GM21786 (cell line): ENCODE results near the gene TXNL1.

Source experiments
- ATAC-seq: cut with Tn5 transposase; IDR thresholded peaks from one replicate; pipeline ENCODE4 v1.9.1; 2021; ENCODE audit not compliant: unreplicated experiment

The TXNL1 gene

GRCh38 chr18:56645415-56646016 is 7.1 kb upstream of the TXNL1 start:
- no peak for ATAC-seq

GRCh38 chr18:56643381-56643780 is 5.0 kb upstream of the TXNL1 start:
- ATAC-seq, result no peak

- ATAC-seq, result no peak
Measured at GRCh38 chr18:56641714-56642337, 3.4 kb upstream of the TXNL1 start.

GRCh38 chr18:56639571-56639970 is 1.2 kb upstream of the TXNL1 start:
- ATAC-seq, result no peak

GRCh38 chr18:56639104-56639381 is 651 bp upstream of the TXNL1 start:
- ATAC-seq, result no peak

- ATAC-seq, result peak; percentile 13
Measured at GRCh38 chr18:56637711-56638231, 621 bp downstream of the TXNL1 start.

GRCh38 chr18:56637176-56637575 is 1.2 kb downstream of the TXNL1 start:
- ATAC-seq, result no peak

- ATAC-seq, result no peak
Measured at GRCh38 chr18:56635007-56635406, 3.4 kb downstream of the TXNL1 start.

GRCh38 chr18:56632070-56633022 is 6.0 kb downstream of the TXNL1 start:
- ATAC-seq, result no peak

- ATAC-seq, result no peak
Measured at GRCh38 chr18:56627991-56628390, 10.4 kb downstream of the TXNL1 start.

- no peak for ATAC-seq
Measured at GRCh38 chr18:56615738-56616520, 22.5 kb downstream of the TXNL1 start.

- no peak for ATAC-seq
Measured at GRCh38 chr18:56606618-56607017, 31.8 kb downstream of the TXNL1 start.

- no peak for ATAC-seq
Measured at GRCh38 chr18:56598422-56598821, 40.0 kb downstream of the TXNL1 start.

GRCh38 chr18:56593906-56594305 is 44.5 kb downstream of the TXNL1 start:
- no peak for ATAC-seq

- no peak for ATAC-seq
Measured at GRCh38 chr18:56580026-56580425, 58.4 kb downstream of the TXNL1 start.

- ATAC-seq, result no peak
Measured at GRCh38 chr18:56579451-56579850, 58.9 kb downstream of the TXNL1 start.

- no peak for ATAC-seq
Measured at GRCh38 chr18:56576826-56577573, 61.4 kb downstream of the TXNL1 start.

- ATAC-seq, result no peak
Measured at GRCh38 chr18:56575819-56576663, 62.4 kb downstream of the TXNL1 start.

- ATAC-seq, result no peak
Measured at GRCh38 chr18:56574861-56575260, 63.5 kb downstream of the TXNL1 start.
